ENCODE data around the gene RHO.

DNA sequence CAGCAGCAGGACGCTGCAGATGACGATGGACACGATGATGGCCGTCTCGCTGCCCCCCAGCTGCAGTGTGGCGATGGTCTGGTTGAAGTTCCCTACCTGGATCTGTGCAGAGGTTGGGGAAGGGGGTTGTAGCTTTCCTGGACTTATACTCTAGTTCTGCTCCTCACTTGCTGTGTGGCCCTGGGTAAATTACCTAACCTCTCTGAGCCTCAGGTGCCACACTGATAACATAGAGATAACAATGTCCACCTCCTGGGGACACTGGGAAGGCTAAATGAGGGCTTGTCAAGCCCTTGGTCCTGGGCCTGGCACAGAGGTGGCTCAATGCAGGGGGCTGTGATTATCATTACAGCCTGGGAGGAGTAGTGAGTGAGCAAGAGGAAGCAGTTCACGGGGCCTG lies 41.4 kb downstream of the RHO start:
- TF ChIP-seq, protein P1, sequence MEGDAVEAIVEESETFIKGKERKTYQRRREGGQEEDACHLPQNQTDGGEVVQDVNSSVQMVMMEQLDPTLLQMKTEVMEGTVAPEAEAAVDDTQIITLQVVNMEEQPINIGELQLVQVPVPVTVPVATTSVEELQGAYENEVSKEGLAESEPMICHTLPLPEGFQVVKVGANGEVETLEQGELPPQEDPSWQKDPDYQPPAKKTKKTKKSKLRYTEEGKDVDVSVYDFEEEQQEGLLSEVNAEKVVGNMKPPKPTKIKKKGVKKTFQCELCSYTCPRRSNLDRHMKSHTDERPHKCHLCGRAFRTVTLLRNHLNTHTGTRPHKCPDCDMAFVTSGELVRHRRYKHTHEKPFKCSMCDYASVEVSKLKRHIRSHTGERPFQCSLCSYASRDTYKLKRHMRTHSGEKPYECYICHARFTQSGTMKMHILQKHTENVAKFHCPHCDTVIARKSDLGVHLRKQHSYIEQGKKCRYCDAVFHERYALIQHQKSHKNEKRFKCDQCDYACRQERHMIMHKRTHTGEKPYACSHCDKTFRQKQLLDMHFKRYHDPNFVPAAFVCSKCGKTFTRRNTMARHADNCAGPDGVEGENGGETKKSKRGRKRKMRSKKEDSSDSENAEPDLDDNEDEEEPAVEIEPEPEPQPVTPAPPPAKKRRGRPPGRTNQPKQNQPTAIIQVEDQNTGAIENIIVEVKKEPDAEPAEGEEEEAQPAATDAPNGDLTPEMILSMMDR (IDR thresholded peaks at IDR 0.05; ENCODE audit: low read length): no peak
- TF ChIP-seq EZH2phosphoT487 (IDR thresholded peaks at IDR 0.05; ENCODE audit: low read length) (no peak), EZH2 (optimal IDR thresholded peaks at IDR 0.05; ENCODE audit: low read depth, low read length) (no peak)

Measured in MM.1S (cell line).